OCI-LY1 (cell line): Measurements from ENCODE around the gene PRKCZ.

Experiments used
- CTCF ChIP-seq: fragments of 200-600 bp; sonication (generic), shearing (Covaris generic); IDR thresholded peaks from 2 replicates; pipeline ENCODE4 v1.5.1; 2017; ENCODE audit warnings: mild to moderate bottlenecking, antibody characterized with exemption, low read length, moderate library complexity, mixed read lengths
- EZH2 ChIP-seq: fragments of 200-600 bp; sonication (generic), shearing (Covaris generic); IDR thresholded peaks from 2 replicates; pipeline ENCODE4 v1.8.0; 2017; ENCODE audit warnings: borderline replicate concordance, mixed run types, mild to moderate bottlenecking, antibody characterized with exemption, low read length, moderate library complexity, mixed read lengths

GRCh38 chr1:2133039-2133878 lies 83.0 kb downstream of the PRKCZ start:
- TF ChIP-seq EZH2: no peak
- no peak for TF ChIP-seq CTCF
